ENCODE results near the gene SEM1.

GRCh38 chr7:96671854-96672253 is 37.8 kb downstream of the SEM1 start:
- TF ChIP-seq, protein P1, sequence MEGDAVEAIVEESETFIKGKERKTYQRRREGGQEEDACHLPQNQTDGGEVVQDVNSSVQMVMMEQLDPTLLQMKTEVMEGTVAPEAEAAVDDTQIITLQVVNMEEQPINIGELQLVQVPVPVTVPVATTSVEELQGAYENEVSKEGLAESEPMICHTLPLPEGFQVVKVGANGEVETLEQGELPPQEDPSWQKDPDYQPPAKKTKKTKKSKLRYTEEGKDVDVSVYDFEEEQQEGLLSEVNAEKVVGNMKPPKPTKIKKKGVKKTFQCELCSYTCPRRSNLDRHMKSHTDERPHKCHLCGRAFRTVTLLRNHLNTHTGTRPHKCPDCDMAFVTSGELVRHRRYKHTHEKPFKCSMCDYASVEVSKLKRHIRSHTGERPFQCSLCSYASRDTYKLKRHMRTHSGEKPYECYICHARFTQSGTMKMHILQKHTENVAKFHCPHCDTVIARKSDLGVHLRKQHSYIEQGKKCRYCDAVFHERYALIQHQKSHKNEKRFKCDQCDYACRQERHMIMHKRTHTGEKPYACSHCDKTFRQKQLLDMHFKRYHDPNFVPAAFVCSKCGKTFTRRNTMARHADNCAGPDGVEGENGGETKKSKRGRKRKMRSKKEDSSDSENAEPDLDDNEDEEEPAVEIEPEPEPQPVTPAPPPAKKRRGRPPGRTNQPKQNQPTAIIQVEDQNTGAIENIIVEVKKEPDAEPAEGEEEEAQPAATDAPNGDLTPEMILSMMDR (IDR thresholded peaks at IDR 0.05; ENCODE audit: insufficient read depth, low read depth, low read length) = no peak
- no peak for TF ChIP-seq EZH2 (IDR thresholded peaks at IDR 0.05; ENCODE audit: insufficient read depth, low read length)
